ENCODE results near the gene PDCD7. TPM values are rescaled to one million over a fixed set of nuclear protein-coding genes. Genes with fewer than 3 reads are reported as not detected.

The PDCD7 gene
- total RNA-seq, 1 experiment from 2014 or later, result 31.6 TPM

- no peaks in the 10 kb centered on the region for H3K79me2 ChIP-seq (ENCODE audit: insufficient read depth, low read length)
- H3K4me2 ChIP-seq (ENCODE audit: low read length), result no peak overlapping the region
- peaks cover 5 to 13% of the 10 kb centered on the region in 2 experiments; a peak in 3 of 4 replicates for H3K36me3 ChIP-seq (ENCODE audit: control insufficient read depth in 1 of 2, insufficient read depth in 2 of 2, low read length in 2 of 2)
- ChIA-PET CTCF (interaction anchor here (1.7 kb wide), 1 partner anchor 9 kb away, joined by 4 read pairs; no protein-coding TSS in a partner anchor), RAD21 (ENCODE audit: low non-redundant PET in 1 of 2, low total read pairs in 2 of 2, uncharacterized antibody in 2 of 2, unreplicated experiment in 2 of 2) (no interaction called here), POLR2A (no interaction called here)
- H3K4me1 ChIP-seq (ENCODE audit: control insufficient read depth in 1 of 2, insufficient read depth in 2 of 2, low read length in 2 of 2), result no peaks in the 10 kb centered on the region
- H3K9ac ChIP-seq (ENCODE audit: low read length), result no peak overlapping the region
- TF ChIP-seq YY1 (IDR thresholded peaks at IDR 0.05; ENCODE audit: extremely low read depth, insufficient replicate concordance, low read depth, low read length) (no peak), SP1 (IDR thresholded peaks at IDR 0.05; ENCODE audit: low read depth) (no peak), CTCF (IDR thresholded peaks at IDR 0.05 in 2 of 3, conservative IDR thresholded peaks at IDR 0.05 in 1 of 3; ENCODE audit: borderline replicate concordance in 1 of 3, insufficient read depth in 1 of 3, low read depth in 2 of 3, low read length in 2 of 3) (no peak), EGR1 (IDR thresholded peaks at IDR 0.05; ENCODE audit: low read depth) (no peak), ELF1 (IDR thresholded peaks at IDR 0.05; ENCODE audit: borderline replicate concordance, low read depth) (no peak), CBX3 (IDR thresholded peaks at IDR 0.05; ENCODE audit: low read depth) (no peak), REST (IDR thresholded peaks at IDR 0.05; ENCODE audit: low read depth) (no peak), FOSL1 (IDR thresholded peaks at IDR 0.05; ENCODE audit: low read depth) (no peak), POLR2A (IDR thresholded peaks at IDR 0.05; ENCODE audit: borderline replicate concordance, extremely low read depth, insufficient read depth, insufficient read length) (no peak), POLR2AphosphoS5 (IDR thresholded peaks at IDR 0.05; ENCODE audit: low read depth, low read length) (no peak), MAX (IDR thresholded peaks at IDR 0.05) (no peak)
- no peak overlapping the region for H2AFZ ChIP-seq (ENCODE audit: low read depth, low read length, poor library complexity, severe bottlenecking)
- no peaks in the 10 kb centered on the region for H3K9me3 ChIP-seq (ENCODE audit: control insufficient read depth in 1 of 2, insufficient read depth in 1 of 2, low read depth in 1 of 2, low read length in 2 of 2)
- BruUV-seq (replicated peaks), result no TSS peak
- no peaks in the 10 kb centered on the region for H3K9me2 ChIP-seq (ENCODE audit: insufficient read depth)
- intact Hi-C loops (cut with micrococcal nuclease), result no loop called here
- ATAC-seq, result no peak
- no peak overlapping the region for H3K27ac ChIP-seq (ENCODE audit: low read depth, low read length)
- DNase-seq (ENCODE audit: low read depth, low spot score), result no peak
- H3K4me3 ChIP-seq (replicated peaks in 1 of 2; ENCODE audit: low read depth in 1 of 2, low read length in 2 of 2), result no peak overlapping the region
- 0 out of 2 replicates have a peak, but pooled peaks cover 3% of the 10 kb centered on the region for H4K20me1 ChIP-seq (ENCODE audit: insufficient read depth)
- H3K27me3 ChIP-seq (ENCODE audit: insufficient read depth, low read length), result no peaks in the 10 kb centered on the region
Measured at GRCh38 chr15:65110676-65111292, 22.8 kb downstream of the PDCD7 start.
